GM18867 (cell line): ENCODE measurements around the gene RPS6KB2.
A peak's percentile ranks its signal among the peaks of the same experiment; 100 is the strongest.
"Not testable (repeated sequence)": the region's sequence is repeated elsewhere in the genome, so short reads cannot be mapped to it uniquely, and the experiment has no call there.

Experiments
- ATAC-seq: cut with Tn5 transposase; IDR thresholded peaks from one replicate; pipeline ENCODE4 v1.9.1; 2021; ENCODE audit warnings: mild to moderate bottlenecking, moderate library complexity; ENCODE audit not compliant: unreplicated experiment

RPS6KB2 gene

GRCh38 chr11:67465189-67465510 lies 36.9 kb downstream of the RPS6KB2 start:
- ATAC-seq, result no peak

- not testable (repeated sequence) for ATAC-seq
Observed at GRCh38 chr11:67465530-67465929, 37.2 kb downstream of the RPS6KB2 start.

GRCh38 chr11:67466367-67466766 lies 38.1 kb downstream of the RPS6KB2 start:
- ATAC-seq, result no peak

GRCh38 chr11:67466962-67467771 lies 38.9 kb downstream of the RPS6KB2 start:
- ATAC-seq, result no peak

GRCh38 chr11:67468056-67468455 lies 39.8 kb downstream of the RPS6KB2 start:
- ATAC-seq, result no peak

- ATAC-seq, result no peak
Observed at GRCh38 chr11:67468456-67468758, 40.1 kb downstream of the RPS6KB2 start.

GRCh38 chr11:67468759-67469507 lies 40.6 kb downstream of the RPS6KB2 start, which contains the start of gene TMEM134:
Gene TMEM134, minus strand, starts transcription at chr11:67469251. Its CDS starts 59 bp downstream, at chr11:67469192.
- ATAC-seq, result peak; percentile 66

- ATAC-seq, result no peak
Observed at GRCh38 chr11:67469508-67469811, 41.2 kb downstream of the RPS6KB2 start.

- ATAC-seq, result no peak
Observed at GRCh38 chr11:67470337-67471002, 42.2 kb downstream of the RPS6KB2 start.

GRCh38 chr11:67472882-67473281 lies 44.6 kb downstream of the RPS6KB2 start:
- ATAC-seq, result no peak

- not testable (repeated sequence) for ATAC-seq
Observed at GRCh38 chr11:67476692-67477091, 48.4 kb downstream of the RPS6KB2 start.

GRCh38 chr11:67477344-67478050 lies 49.2 kb downstream of the RPS6KB2 start:
- ATAC-seq, result not testable (repeated sequence)

GRCh38 chr11:67482275-67482826 lies 54.1 kb downstream of the RPS6KB2 start:
- peak; percentile 4 for ATAC-seq

GRCh38 chr11:67482827-67483798 lies 54.8 kb downstream of the RPS6KB2 start, which contains the start of gene AIP:
Gene AIP, plus strand, starts transcription at chr11:67483026. Its CDS starts 133 bp downstream, at chr11:67483159.
- peak; percentile 72 for ATAC-seq

- no peak for ATAC-seq
Observed at GRCh38 chr11:67483831-67484665, 55.8 kb downstream of the RPS6KB2 start.

GRCh38 chr11:67484847-67485311 lies 56.6 kb downstream of the RPS6KB2 start:
- ATAC-seq, result no peak
